A673 (cell line): ENCODE results near the gene DYNC1LI2.

Experiments
- CTCF ChIP-seq: fragments of 300-800, 200-600 bp; sonication (generic); conservative IDR thresholded peaks from 2 replicates; pipeline ENCODE4 v1.5.1; 2017; ENCODE audit warnings: low read depth, mild to moderate bottlenecking, antibody characterized with exemption, low read length, moderate library complexity, mixed read lengths
- EZH2 ChIP-seq: fragments of 200-600 bp; sonication (generic); IDR thresholded peaks from 2 replicates; pipeline ENCODE4 v1.6.1; 2017; ENCODE audit warnings: borderline replicate concordance, low read depth, mild to moderate bottlenecking, mixed read lengths, antibody characterized with exemption, low read length; ENCODE audit not compliant: poor library complexity, severe bottlenecking

- TF ChIP-seq EZH2 (no peak), CTCF (no peak)
These were observed 39.8 kb downstream of the DYNC1LI2 start for GRCh38 chr16:66711581-66711980.
